HEK293 (cell line): ENCODE data around the gene SMTNL1.
A peak's percentile ranks its signal among the peaks of the same experiment; 100 is the strongest.

Experiments
- FEZF1 ChIP-seq: fragments of 450-650 bp; formaldehyde crosslinking; IDR thresholded peaks from 2 replicates; pipeline ENCODE4 v1.5.1; 2016; ENCODE audit warnings: missing biosample characterization, missing genetic modification characterization
- GLI2 ChIP-seq: fragments of 450-650 bp; formaldehyde crosslinking; IDR thresholded peaks from 2 replicates; pipeline ENCODE4; 2017; ENCODE audit warnings: missing biosample characterization, missing genetic modification characterization, low read depth, borderline replicate concordance
- GLI4 ChIP-seq: fragments of 450-650 bp; formaldehyde crosslinking; IDR thresholded peaks from 2 replicates; pipeline ENCODE4 v1.5.1; 2016; ENCODE audit warnings: missing biosample characterization, missing genetic modification characterization
- HOXA7 ChIP-seq: sonication (generic); formaldehyde crosslinking; IDR thresholded peaks from 2 replicates; pipeline ENCODE4 v1.8.1; 2022; ENCODE audit warnings: missing genetic modification reagents, borderline replicate concordance
- HOXC10 ChIP-seq: sonication (generic); formaldehyde crosslinking; IDR thresholded peaks from 2 replicates; pipeline ENCODE4 v1.8.1; 2023; ENCODE audit warnings: mild to moderate bottlenecking, missing genetic modification reagents
- KLF1 ChIP-seq: fragments of 450-650 bp; formaldehyde crosslinking; IDR thresholded peaks from 2 replicates; pipeline ENCODE4 v1.5.1; 2016; ENCODE audit warnings: missing biosample characterization, missing genetic modification characterization
- OVOL3 ChIP-seq: fragments of 450-650 bp; formaldehyde crosslinking; IDR thresholded peaks from 2 replicates; pipeline ENCODE4 v1.5.1; 2016; ENCODE audit warnings: missing biosample characterization, missing genetic modification characterization
- PRDM1 ChIP-seq: fragments of 450-650 bp; formaldehyde crosslinking; IDR thresholded peaks from 2 replicates; pipeline ENCODE4; 2016; ENCODE audit warnings: missing biosample characterization, missing genetic modification characterization
- SCRT2 ChIP-seq: fragments of 450-650 bp; formaldehyde crosslinking; IDR thresholded peaks from 2 replicates; pipeline ENCODE4 v1.5.1; 2016; ENCODE audit warnings: missing biosample characterization, missing genetic modification characterization
- SETDB1 ChIP-seq: IDR thresholded peaks from one replicate; pipeline ENCODE4 v1.6.1; 2017; ENCODE audit warnings: mild to moderate bottlenecking, low read length, moderate library complexity, mixed read lengths; ENCODE audit not compliant: insufficient read length
- SP7 ChIP-seq: fragments of 450-650 bp; formaldehyde crosslinking; IDR thresholded peaks from 2 replicates; pipeline ENCODE4 v1.5.1; 2016; ENCODE audit warnings: missing biosample characterization, missing genetic modification characterization
- ZBTB26 ChIP-seq: fragments of 450-650 bp; formaldehyde crosslinking; optimal IDR thresholded peaks from 2 replicates; pipeline ENCODE3; 2016; ENCODE audit warnings: missing biosample characterization, mild to moderate bottlenecking, missing genetic modification characterization
- ZNF112 ChIP-seq: fragments of 450-650 bp; formaldehyde crosslinking; IDR thresholded peaks from 2 replicates; pipeline ENCODE4 v1.5.0; 2017; ENCODE audit warnings: missing biosample characterization, missing genetic modification characterization
- ZNF184 ChIP-seq: fragments of 450-650 bp; IDR thresholded peaks from 2 replicates; pipeline ENCODE4 v1.5.1; 2018; ENCODE audit warnings: missing biosample characterization, mild to moderate bottlenecking, missing genetic modification characterization
- ZNF311 ChIP-seq: fragments of 450-650 bp; formaldehyde crosslinking; IDR thresholded peaks from 2 replicates; pipeline ENCODE4 v1.5.1; 2017; ENCODE audit warnings: missing biosample characterization, missing genetic modification characterization, borderline replicate concordance
- ZNF416 ChIP-seq: fragments of 450-650 bp; formaldehyde crosslinking; IDR thresholded peaks from 2 replicates; pipeline ENCODE4 v1.5.1; 2016; ENCODE audit warnings: missing biosample characterization, missing genetic modification characterization
- ZNF423 ChIP-seq: fragments of 450-650 bp; formaldehyde crosslinking; IDR thresholded peaks from 2 replicates; pipeline ENCODE4 v1.5.1; 2016; ENCODE audit warnings: missing biosample characterization, missing genetic modification characterization
- ZNF558 ChIP-seq: fragments of 450-650 bp; formaldehyde crosslinking; IDR thresholded peaks from 2 replicates; pipeline ENCODE4 v1.5.1; 2016; ENCODE audit warnings: missing biosample characterization, missing genetic modification characterization
- ZNF596 ChIP-seq: fragments of 450-650 bp; IDR thresholded peaks from 2 replicates; pipeline ENCODE4 v1.5.0; 2018; ENCODE audit warnings: missing biosample characterization, mild to moderate bottlenecking, missing genetic modification characterization, moderate library complexity
- ZNF626 ChIP-seq: fragments of 450-650 bp; sonication (Bioruptor Pico); formaldehyde crosslinking; IDR thresholded peaks from 2 replicates; pipeline ENCODE4 v1.5.1; 2018; ENCODE audit warnings: missing biosample characterization, missing genetic modification characterization, inconsistent platforms
- ZNF658 ChIP-seq: fragments of 450-650 bp; formaldehyde crosslinking; IDR thresholded peaks from 2 replicates; pipeline ENCODE4; 2016; ENCODE audit warnings: missing biosample characterization, missing genetic modification characterization
- ZNF660 ChIP-seq: fragments of 450-650 bp; IDR thresholded peaks from 2 replicates; pipeline ENCODE4 v1.5.1; 2018; ENCODE audit warnings: missing biosample characterization, mild to moderate bottlenecking, missing genetic modification characterization
- ZNF664 ChIP-seq: fragments of 450-650 bp; formaldehyde crosslinking; IDR thresholded peaks from 2 replicates; pipeline ENCODE4 v1.5.1; 2016; ENCODE audit warnings: missing biosample characterization, missing genetic modification characterization
- ZNF670 ChIP-seq: fragments of 450-650 bp; formaldehyde crosslinking; IDR thresholded peaks from 2 replicates; pipeline ENCODE4 v1.5.1; 2016; ENCODE audit warnings: missing biosample characterization, missing genetic modification characterization, low read depth
- ZNF707 ChIP-seq: fragments of 450-650 bp; formaldehyde crosslinking; IDR thresholded peaks from 2 replicates; pipeline ENCODE4 v1.5.1; 2016; ENCODE audit warnings: missing biosample characterization, missing genetic modification characterization
- ZNF785 ChIP-seq: fragments of 450-650 bp; formaldehyde crosslinking; IDR thresholded peaks from 2 replicates; pipeline ENCODE4 v1.5.1; 2016; ENCODE audit warnings: missing biosample characterization, missing genetic modification characterization
- ZNF792 ChIP-seq: fragments of 450-650 bp; formaldehyde crosslinking; IDR thresholded peaks from 2 replicates; pipeline ENCODE4 v1.5.1; 2016; ENCODE audit warnings: missing biosample characterization, missing genetic modification characterization
- TF ChIP-seq, protein P1 (sequence below): fragments of 450-650 bp; formaldehyde crosslinking; IDR thresholded peaks from 2 replicates; pipeline ENCODE4 v1.5.1; 2016; ENCODE audit warnings: missing biosample characterization, missing genetic modification characterization
- TF ChIP-seq, protein P2 (sequence below): fragments of 450-650 bp; formaldehyde crosslinking; IDR thresholded peaks from 2 replicates; pipeline ENCODE4 v1.5.1; 2016; ENCODE audit warnings: missing biosample characterization, missing genetic modification characterization
- TF ChIP-seq, protein P3 (sequence below): fragments of 450-650 bp; formaldehyde crosslinking; IDR thresholded peaks from 2 replicates; pipeline ENCODE4 v1.5.1; 2017; ENCODE audit warnings: missing biosample characterization, mild to moderate bottlenecking, missing genetic modification characterization, moderate library complexity
- TF ChIP-seq, protein P4 (sequence below): fragments of 450-650 bp; formaldehyde crosslinking; IDR thresholded peaks from 2 replicates; pipeline ENCODE4 v1.5.1; 2016; ENCODE audit warnings: missing biosample characterization, missing genetic modification characterization, low read depth
- TF ChIP-seq, protein P5 (sequence below): fragments of 450-650 bp; formaldehyde crosslinking; IDR thresholded peaks from 2 replicates; pipeline ENCODE4 v1.5.1; 2016; ENCODE audit warnings: missing biosample characterization, missing genetic modification characterization

The SMTNL1 gene

GRCh38 chr11:57499413-57499982 is 37.9 kb upstream of the SMTNL1 start (continued):
- TF ChIP-seq GLI2 (tag by site-specific recombination) (no peak), ZNF423 (tag by site-specific recombination) (no peak), ZBTB26 (tag by site-specific recombination) (peak; percentile 24), ZNF664 (no peak), ZNF670 (tag by site-specific recombination) (no peak), FEZF1 (tag by site-specific recombination) (no peak), SP7 (tag by site-specific recombination) (no peak; the same call in 1 of the 2 replicates), KLF1 (tag by site-specific recombination) (peak; percentile 81), ZNF707 (tag by site-specific recombination) (no peak), PRDM1 (tag by site-specific recombination) (no peak), ZNF112 (tag by site-specific recombination) (no peak), ZNF792 (tag by site-specific recombination) (no peak), GLI4 (no peak), ZNF416 (tag by site-specific recombination) (no peak), ZNF785 (tag by site-specific recombination) (no peak), ZNF184 (tag by site-specific recombination) (no peak), ZNF658 (tag by site-specific recombination) (no peak), SCRT2 (tag by site-specific recombination) (no peak), ZNF311 (tag by site-specific recombination) (no peak), HOXA7 (no peak), ZNF660 (no peak), ZNF558 (tag by site-specific recombination) (no peak), SETDB1 (no peak), HOXC10 (no peak), ZNF626 (no peak), OVOL3 (tag by site-specific recombination) (no peak), ZNF596 (tag by site-specific recombination) (no peak)
- TF ChIP-seq, protein P1, sequence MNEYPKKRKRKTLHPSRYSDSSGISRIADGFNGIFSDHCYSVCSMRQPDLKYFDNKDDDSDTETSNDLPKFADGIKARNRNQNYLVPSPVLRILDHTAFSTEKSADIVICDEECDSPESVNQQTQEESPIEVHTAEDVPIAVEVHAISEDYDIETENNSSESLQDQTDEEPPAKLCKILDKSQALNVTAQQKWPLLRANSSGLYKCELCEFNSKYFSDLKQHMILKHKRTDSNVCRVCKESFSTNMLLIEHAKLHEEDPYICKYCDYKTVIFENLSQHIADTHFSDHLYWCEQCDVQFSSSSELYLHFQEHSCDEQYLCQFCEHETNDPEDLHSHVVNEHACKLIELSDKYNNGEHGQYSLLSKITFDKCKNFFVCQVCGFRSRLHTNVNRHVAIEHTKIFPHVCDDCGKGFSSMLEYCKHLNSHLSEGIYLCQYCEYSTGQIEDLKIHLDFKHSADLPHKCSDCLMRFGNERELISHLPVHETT (tag by site-specific recombination): no peak
- TF ChIP-seq, protein P2, sequence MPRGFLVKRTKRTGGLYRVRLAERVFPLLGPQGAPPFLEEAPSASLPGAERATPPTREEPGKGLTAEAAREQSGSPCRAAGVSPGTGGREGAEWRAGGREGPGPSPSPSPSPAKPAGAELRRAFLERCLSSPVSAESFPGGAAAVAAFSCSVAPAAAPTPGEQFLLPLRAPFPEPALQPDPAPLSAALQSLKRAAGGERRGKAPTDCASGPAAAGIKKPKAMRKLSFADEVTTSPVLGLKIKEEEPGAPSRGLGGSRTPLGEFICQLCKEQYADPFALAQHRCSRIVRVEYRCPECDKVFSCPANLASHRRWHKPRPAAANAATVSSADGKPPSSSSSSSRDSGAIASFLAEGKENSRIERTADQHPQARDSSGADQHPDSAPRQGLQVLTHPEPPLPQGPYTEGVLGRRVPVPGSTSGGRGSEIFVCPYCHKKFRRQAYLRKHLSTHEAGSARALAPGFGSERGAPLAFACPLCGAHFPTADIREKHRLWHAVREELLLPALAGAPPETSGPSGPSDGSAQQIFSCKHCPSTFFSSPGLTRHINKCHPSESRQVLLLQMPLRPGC (tag by site-specific recombination): no peak
- TF ChIP-seq, protein P3, sequence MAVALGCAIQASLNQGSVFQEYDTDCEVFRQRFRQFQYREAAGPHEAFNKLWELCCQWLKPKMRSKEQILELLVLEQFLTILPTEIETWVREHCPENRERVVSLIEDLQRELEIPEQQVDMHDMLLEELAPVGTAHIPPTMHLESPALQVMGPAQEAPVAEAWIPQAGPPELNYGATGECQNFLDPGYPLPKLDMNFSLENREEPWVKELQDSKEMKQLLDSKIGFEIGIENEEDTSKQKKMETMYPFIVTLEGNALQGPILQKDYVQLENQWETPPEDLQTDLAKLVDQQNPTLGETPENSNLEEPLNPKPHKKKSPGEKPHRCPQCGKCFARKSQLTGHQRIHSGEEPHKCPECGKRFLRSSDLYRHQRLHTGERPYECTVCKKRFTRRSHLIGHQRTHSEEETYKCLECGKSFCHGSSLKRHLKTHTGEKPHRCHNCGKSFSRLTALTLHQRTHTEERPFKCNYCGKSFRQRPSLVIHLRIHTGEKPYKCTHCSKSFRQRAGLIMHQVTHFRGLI (tag by site-specific recombination): no peak
- TF ChIP-seq, protein P4, sequence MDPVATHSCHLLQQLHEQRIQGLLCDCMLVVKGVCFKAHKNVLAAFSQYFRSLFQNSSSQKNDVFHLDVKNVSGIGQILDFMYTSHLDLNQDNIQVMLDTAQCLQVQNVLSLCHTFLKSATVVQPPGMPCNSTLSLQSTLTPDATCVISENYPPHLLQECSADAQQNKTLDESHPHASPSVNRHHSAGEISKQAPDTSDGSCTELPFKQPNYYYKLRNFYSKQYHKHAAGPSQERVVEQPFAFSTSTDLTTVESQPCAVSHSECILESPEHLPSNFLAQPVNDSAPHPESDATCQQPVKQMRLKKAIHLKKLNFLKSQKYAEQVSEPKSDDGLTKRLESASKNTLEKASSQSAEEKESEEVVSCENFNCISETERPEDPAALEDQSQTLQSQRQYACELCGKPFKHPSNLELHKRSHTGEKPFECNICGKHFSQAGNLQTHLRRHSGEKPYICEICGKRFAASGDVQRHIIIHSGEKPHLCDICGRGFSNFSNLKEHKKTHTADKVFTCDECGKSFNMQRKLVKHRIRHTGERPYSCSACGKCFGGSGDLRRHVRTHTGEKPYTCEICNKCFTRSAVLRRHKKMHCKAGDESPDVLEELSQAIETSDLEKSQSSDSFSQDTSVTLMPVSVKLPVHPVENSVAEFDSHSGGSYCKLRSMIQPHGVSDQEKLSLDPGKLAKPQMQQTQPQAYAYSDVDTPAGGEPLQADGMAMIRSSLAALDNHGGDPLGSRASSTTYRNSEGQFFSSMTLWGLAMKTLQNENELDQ (tag by site-specific recombination): no peak
- TF ChIP-seq, protein P5, sequence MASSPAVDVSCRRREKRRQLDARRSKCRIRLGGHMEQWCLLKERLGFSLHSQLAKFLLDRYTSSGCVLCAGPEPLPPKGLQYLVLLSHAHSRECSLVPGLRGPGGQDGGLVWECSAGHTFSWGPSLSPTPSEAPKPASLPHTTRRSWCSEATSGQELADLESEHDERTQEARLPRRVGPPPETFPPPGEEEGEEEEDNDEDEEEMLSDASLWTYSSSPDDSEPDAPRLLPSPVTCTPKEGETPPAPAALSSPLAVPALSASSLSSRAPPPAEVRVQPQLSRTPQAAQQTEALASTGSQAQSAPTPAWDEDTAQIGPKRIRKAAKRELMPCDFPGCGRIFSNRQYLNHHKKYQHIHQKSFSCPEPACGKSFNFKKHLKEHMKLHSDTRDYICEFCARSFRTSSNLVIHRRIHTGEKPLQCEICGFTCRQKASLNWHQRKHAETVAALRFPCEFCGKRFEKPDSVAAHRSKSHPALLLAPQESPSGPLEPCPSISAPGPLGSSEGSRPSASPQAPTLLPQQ (tag by site-specific recombination): no peak
